Stomach (tissue), 4 donors: ENCODE data around the gene ADCY7.

Source experiments
- CTCF ChIP-seq, 7 experiments: fragments of 450-650 bp in 4 of 7; fragments of 200-600 bp in 3 of 7; sonication (generic) in 3 of 7; IDR thresholded peaks; one replicate each; pipeline ENCODE4 v1.5.1; 2016 to 2019; ENCODE audit warnings: antibody characterized with exemption in 7 of 7, control low read depth in 2 of 7, mild to moderate bottlenecking in 1 of 7
- EP300 ChIP-seq: sonication (generic); formaldehyde crosslinking; IDR thresholded peaks from one replicate; pipeline ENCODE4 v1.6.1; 2017; ENCODE audit warnings: antibody characterized with exemption
- POLR2A ChIP-seq, 4 donors: fragments of 450-650 bp; IDR thresholded peaks; one replicate each; pipeline ENCODE4 v1.6.1; 2016; ENCODE audit warnings: antibody characterized with exemption in 4 of 4, control low read depth in 2 of 4, mild to moderate bottlenecking in 1 of 4, moderate library complexity in 1 of 4
- POLR2AphosphoS5 ChIP-seq, 3 donors: sonication (generic); formaldehyde crosslinking; IDR thresholded peaks; one replicate each; pipeline ENCODE4 v1.6.1; 2016; ENCODE audit warnings: antibody characterized with exemption in 3 of 3

- TF ChIP-seq CTCF (IDR thresholded peaks at IDR 0.05) (peak in 2 of 7 experiments; percentile 11 to 20), EP300 (no peak), POLR2A (IDR thresholded peaks at IDR 0.05) (no peak), POLR2AphosphoS5 (IDR thresholded peaks at IDR 0.05) (no peak)
Measured at GRCh38 chr16:50265260-50265659, 1.1 kb upstream of the ADCY7 start.
